SK-N-MC (cell line): ENCODE results near the gene PRKX.
A peak's percentile ranks its signal among the peaks of the same experiment; 100 is the strongest.

Experiments
- DNase-seq: peaks from one replicate; pipeline ENCODE4 v3.0.0-alpha.2; 2011; ENCODE audit warnings: low read depth, low spot score
- H3K27ac ChIP-seq: fragments of 200-600 bp; sonication (generic); 2 replicates; pipeline ENCODE4 v1.5.1; 2016; ENCODE audit warnings: mixed run types
- H3K36me3 ChIP-seq: fragments of 200-600 bp; sonication (generic); 2 replicates; pipeline ENCODE4 v1.6.1; 2017; ENCODE audit warnings: antibody characterized with exemption, low read length, mixed read lengths; ENCODE audit not compliant: insufficient read depth
- H3K4me3 ChIP-seq: fragments of 200-600 bp; sonication (generic); 2 replicates; pipeline ENCODE4 v1.5.1; 2016
- H3K9ac ChIP-seq: fragments of 200-600 bp; sonication (generic); 2 replicates; pipeline ENCODE4 v1.8.0; 2017; ENCODE audit warnings: mixed run types, mixed read lengths; ENCODE audit not compliant: insufficient read length
- H3K9me3 ChIP-seq: fragments of 200-600 bp; sonication (generic); 2 replicates; pipeline ENCODE4 v1.6.1; 2017; ENCODE audit warnings: low read depth, mild to moderate bottlenecking, antibody characterized with exemption, low read length, moderate library complexity, mixed read lengths
- EZH2 ChIP-seq: fragments of 200-600 bp; sonication (generic); IDR thresholded peaks from one replicate; pipeline ENCODE4 v1.6.1; 2017; ENCODE audit warnings: antibody characterized with exemption
- FOXP2 ChIP-seq: optimal IDR thresholded peaks from 2 replicates; pipeline ENCODE3; 2011; ENCODE audit warnings: mild to moderate bottlenecking, moderate library complexity; ENCODE audit not compliant: insufficient read depth; ENCODE audit errors: extremely low read length, control extremely low read depth
- POLR2AphosphoS5 ChIP-seq: IDR thresholded peaks from 2 replicates; pipeline ENCODE4 v1.6.1; 2012; ENCODE audit warnings: mild to moderate bottlenecking, low read depth, low read length, borderline replicate concordance

The PRKX gene

GRCh38 chrX:3599802-3600430 lies 113.5 kb downstream of the PRKX start:
- H3K9ac ChIP-seq: no peak overlapping the region
- no peaks in the 10 kb centered on the region for H3K9me3 ChIP-seq
- peak; percentile 56 for DNase-seq
- peak overlapping the region; percentile 35 for H3K4me3 ChIP-seq
- TF ChIP-seq EZH2 (no peak), FOXP2 (no peak), POLR2AphosphoS5 (no peak)
- no peaks in the 10 kb centered on the region for H3K36me3 ChIP-seq
- H3K27ac ChIP-seq: 0 out of 2 replicates have a peak overlapping the region, but pooled peaks have one; percentile 32

- Histone ChIP-seq H3K27ac (no peak overlapping the region), H3K36me3 (no peaks in the 10 kb centered on the region), H3K9me3 (no peaks in the 10 kb centered on the region), H3K9ac (no peak overlapping the region), H3K4me3 (no peak overlapping the region)
- DNase-seq: no peak
- TF ChIP-seq FOXP2: no peak
- TF ChIP-seq POLR2AphosphoS5: no peak
- no peak for TF ChIP-seq EZH2
These were observed 114.7 kb downstream of the PRKX start for GRCh38 chrX:3598709-3599108.

GRCh38 chrX:3598046-3598605 lies 115.3 kb downstream of the PRKX start:
- Histone ChIP-seq H3K4me3 (no peak overlapping the region), H3K27ac (no peak overlapping the region), H3K9me3 (no peaks in the 10 kb centered on the region), H3K36me3 (no peaks in the 10 kb centered on the region), H3K9ac (no peak overlapping the region)
- DNase-seq: no peak
- TF ChIP-seq FOXP2: no peak
- TF ChIP-seq POLR2AphosphoS5: no peak
- TF ChIP-seq EZH2: no peak

- no peaks in the 10 kb centered on the region for H3K9me3 ChIP-seq
- no peak overlapping the region for H3K4me3 ChIP-seq
- no peak for DNase-seq
- H3K9ac ChIP-seq: no peak overlapping the region
- H3K27ac ChIP-seq: no peak overlapping the region
- H3K36me3 ChIP-seq: no peaks in the 10 kb centered on the region
- TF ChIP-seq FOXP2 (no peak), EZH2 (no peak), POLR2AphosphoS5 (no peak)
These were observed 121.3 kb downstream of the PRKX start for GRCh38 chrX:3592184-3592583.

- Histone ChIP-seq H3K9me3 (no peaks in the 10 kb centered on the region), H3K27ac (no peak overlapping the region), H3K36me3 (no peaks in the 10 kb centered on the region), H3K4me3 (no peak overlapping the region), H3K9ac (no peak overlapping the region)
- no peak for DNase-seq
- TF ChIP-seq EZH2: no peak
- no peak for TF ChIP-seq FOXP2
- TF ChIP-seq POLR2AphosphoS5: no peak
These were observed 124.0 kb downstream of the PRKX start for GRCh38 chrX:3589474-3589873.

GRCh38 chrX:3585719-3586118 lies 127.7 kb downstream of the PRKX start:
- Histone ChIP-seq H3K4me3 (no peak overlapping the region), H3K9ac (no peak overlapping the region), H3K36me3 (no peaks in the 10 kb centered on the region), H3K9me3 (no peaks in the 10 kb centered on the region), H3K27ac (no peak overlapping the region)
- DNase-seq: no peak
- no peak for TF ChIP-seq POLR2AphosphoS5
- TF ChIP-seq FOXP2: no peak
- TF ChIP-seq EZH2: no peak

- Histone ChIP-seq H3K4me3 (no peak overlapping the region), H3K27ac (no peak overlapping the region), H3K9ac (no peak overlapping the region), H3K36me3 (no peaks in the 10 kb centered on the region), H3K9me3 (no peaks in the 10 kb centered on the region)
- TF ChIP-seq EZH2: no peak
- no peak for TF ChIP-seq POLR2AphosphoS5
- no peak for DNase-seq
These were observed 128.9 kb downstream of the PRKX start for GRCh38 chrX:3584415-3584996.

GRCh38 chrX:3582451-3582850 lies 131.0 kb downstream of the PRKX start:
- no peak for DNase-seq
- Histone ChIP-seq H3K9ac (no peak overlapping the region), H3K36me3 (no peaks in the 10 kb centered on the region), H3K4me3 (no peak overlapping the region), H3K27ac (no peak overlapping the region), H3K9me3 (no peaks in the 10 kb centered on the region)
- TF ChIP-seq FOXP2 (no peak), POLR2AphosphoS5 (no peak), EZH2 (no peak)
